NCI-H1436 treated with DMSO at 0.1 percent for 48 hours (cell line): ENCODE measurements around the gene RPL18.
A peak's percentile ranks its signal among the peaks of the same experiment; 100 is the strongest.
"Not testable (repeated sequence)": the region's sequence is repeated elsewhere in the genome, so short reads cannot be mapped to it uniquely, and the experiment has no call there.

Experiments used
- DNase-seq: peaks from one replicate; lab custom pipeline; 2025; lab: John Stamatoyannopoulos, UW

The RPL18 gene

GRCh38 chr19:48618916-48619691, at the start of gene RPL18, which contains the start of gene SPHK2:
Gene RPL18, minus strand, starts transcription at chr19:48619178. Its CDS starts 35 bp downstream, at chr19:48619143.
Gene SPHK2, plus strand, starts transcription at chr19:48619506. Its CDS starts 1,009 bp downstream, at chr19:48620515.
- DNase-seq = peak; percentile 99

GRCh38 chr19:48668761-48669160, 49.8 kb upstream of the RPL18 start:
- no peak for DNase-seq

- no peak for DNase-seq
Measured at GRCh38 chr19:48668332-48668731, 49.4 kb upstream of the RPL18 start.

- DNase-seq = no peak
Measured at GRCh38 chr19:48665786-48666185, 46.8 kb upstream of the RPL18 start.

GRCh38 chr19:48664476-48664875, 45.5 kb upstream of the RPL18 start:
- DNase-seq = no peak

- no peak for DNase-seq
Measured at GRCh38 chr19:48663667-48664066, 44.7 kb upstream of the RPL18 start.

- no peak for DNase-seq
Measured at GRCh38 chr19:48661711-48662090, 42.7 kb upstream of the RPL18 start.

GRCh38 chr19:48660852-48661710, 42.1 kb upstream of the RPL18 start:
- no peak for DNase-seq

- no peak for DNase-seq
Measured at GRCh38 chr19:48659768-48660167, 40.8 kb upstream of the RPL18 start.

GRCh38 chr19:48658483-48658882, 39.5 kb upstream of the RPL18 start:
- DNase-seq = no peak

GRCh38 chr19:48657828-48658227, 38.9 kb upstream of the RPL18 start:
- not testable (repeated sequence) for DNase-seq

- no peak for DNase-seq
Measured at GRCh38 chr19:48656840-48657474, 38.0 kb upstream of the RPL18 start.

- no peak for DNase-seq
Measured at GRCh38 chr19:48654299-48655059, 35.5 kb upstream of the RPL18 start.

- no peak for DNase-seq
Measured at GRCh38 chr19:48651683-48652048, 32.7 kb upstream of the RPL18 start.

GRCh38 chr19:48650974-48651682, 32.1 kb upstream of the RPL18 start:
- DNase-seq = no peak

GRCh38 chr19:48648134-48648533, 29.2 kb upstream of the RPL18 start:
- no peak for DNase-seq

- no peak for DNase-seq
Measured at GRCh38 chr19:48646722-48647216, 27.8 kb upstream of the RPL18 start.

- no peak for DNase-seq
Measured at GRCh38 chr19:48646001-48646721, 27.2 kb upstream of the RPL18 start, which contains the start of gene CA11. Gene CA11, minus strand, starts transcription at chr19:48646187. Its CDS starts 555 bp downstream, at chr19:48645632.

- DNase-seq = no peak
Measured at GRCh38 chr19:48645620-48646000, 26.6 kb upstream of the RPL18 start.
